ENCODE results near the gene FGFBP1.

Gene FGFBP1

DNA sequence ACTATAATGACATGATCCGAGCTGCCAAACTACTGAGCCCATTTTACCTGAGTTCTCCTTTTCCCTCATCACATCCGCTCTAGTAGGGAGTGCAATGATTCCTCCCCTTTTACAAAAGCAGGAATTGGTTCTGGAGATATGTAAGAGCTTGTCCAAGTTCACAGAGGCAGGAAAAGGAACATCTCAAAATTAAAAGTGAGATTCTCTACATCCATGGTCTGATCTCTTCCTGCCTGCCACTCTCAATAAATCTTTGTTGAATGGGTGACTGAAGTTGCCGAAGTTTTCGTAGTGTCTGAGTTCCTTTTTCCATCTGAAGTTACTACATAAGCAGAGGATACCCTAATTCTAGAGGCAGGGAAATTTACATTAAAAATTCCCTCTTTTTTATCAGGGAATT lies at the start of gene FGFBP1:
Gene FGFBP1, minus strand, starts transcription at position 101 of the 400 bp plus-strand sequence. CDS start 2,108 bp downstream, outside the sequence.
- DNase-seq (ENCODE audit: low read depth): no peak

DNA sequence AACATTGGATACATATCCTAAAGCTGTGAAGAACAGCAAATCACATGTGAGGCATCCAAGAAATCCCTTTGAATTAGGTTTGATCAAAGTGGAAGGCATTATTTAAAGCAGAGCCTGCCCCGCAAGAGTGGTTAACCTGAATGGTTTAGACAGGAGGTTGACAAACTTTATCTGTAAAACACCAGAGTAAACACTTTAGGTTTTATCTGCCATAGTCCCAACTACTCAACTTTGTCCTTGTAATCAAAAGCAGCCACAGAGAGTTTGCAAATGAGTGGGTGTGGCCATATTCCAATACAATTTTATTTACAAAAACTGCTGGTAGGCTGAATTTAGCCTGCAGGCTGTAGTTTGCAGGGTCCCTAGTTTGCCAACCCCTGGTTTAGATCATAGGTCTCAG lies 49.7 kb upstream of the FGFBP1 start:
- no peak for DNase-seq (ENCODE audit: low read depth)

- no peak for DNase-seq (ENCODE audit: low read depth)
Measured at GRCh38 chr4:15986907-15987306, 48.4 kb upstream of the FGFBP1 start.

GRCh38 chr4:15983610-15984009 lies 45.1 kb upstream of the FGFBP1 start:
- DNase-seq (ENCODE audit: low read depth): no peak

DNA sequence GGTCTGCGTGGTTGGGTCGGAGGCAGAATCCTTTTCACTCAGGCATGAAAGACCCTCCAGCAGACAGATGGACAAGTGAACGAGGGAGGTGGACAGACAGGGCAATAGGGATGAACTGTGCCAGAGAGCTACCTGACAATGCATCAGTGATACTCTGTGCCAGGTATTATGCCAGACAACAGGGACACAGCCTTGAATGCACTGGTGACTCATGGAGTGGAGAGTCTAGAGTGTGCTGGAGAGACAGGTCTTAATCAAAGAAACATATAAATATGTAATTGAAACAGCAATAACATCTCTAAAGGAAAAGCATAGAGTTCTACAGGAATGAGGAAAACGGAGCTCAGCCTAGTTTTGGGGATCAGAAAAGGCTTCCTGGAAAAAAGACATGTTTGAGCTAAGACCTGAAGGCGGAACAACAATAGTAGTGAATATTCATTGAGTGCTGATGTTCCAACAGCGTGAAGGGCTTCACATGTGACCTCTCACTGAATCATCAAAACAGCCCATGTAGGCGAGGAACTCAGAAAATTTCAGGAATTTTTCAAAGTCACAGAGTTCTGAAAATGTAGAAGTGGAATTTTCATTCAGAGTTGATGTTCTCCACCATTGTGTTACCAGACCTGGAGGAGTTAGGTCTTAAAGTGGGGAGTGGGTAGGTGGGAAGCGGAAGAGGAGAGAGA lies 44.4 kb upstream of the FGFBP1 start:
- DNase-seq (ENCODE audit: low read depth): no peak

GRCh38 chr4:15976456-15977447 lies 38.2 kb upstream of the FGFBP1 start:
- no peak for DNase-seq (ENCODE audit: low read depth)

- DNase-seq (ENCODE audit: low read depth): no peak
Measured at GRCh38 chr4:15971068-15971801, 32.7 kb upstream of the FGFBP1 start.

- DNase-seq (ENCODE audit: low read depth): no peak
Measured at GRCh38 chr4:15968551-15969300, 30.2 kb upstream of the FGFBP1 start.

GRCh38 chr4:15965325-15965724 lies 26.8 kb upstream of the FGFBP1 start:
- DNase-seq (ENCODE audit: low read depth): no peak

DNA sequence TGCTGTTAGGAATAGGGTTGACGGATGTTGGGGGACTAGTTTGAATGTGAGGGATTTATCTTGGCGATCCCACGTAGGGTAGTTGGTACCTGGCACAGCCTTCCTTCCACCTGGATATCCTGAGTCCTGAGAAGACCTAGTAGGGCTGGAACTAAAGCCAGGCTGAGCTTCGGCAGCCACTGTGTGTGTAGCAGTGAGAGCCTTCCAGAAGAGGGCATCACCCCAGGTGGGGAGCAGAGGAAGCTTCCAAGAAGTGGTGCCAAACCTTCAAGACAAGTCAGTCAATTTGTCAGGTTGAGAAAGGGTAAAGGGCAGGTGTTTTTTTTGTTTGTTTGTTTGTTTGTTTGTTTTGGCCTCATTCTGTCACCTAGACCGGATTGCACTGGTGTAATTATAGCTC lies 25.6 kb upstream of the FGFBP1 start:
- DNase-seq (ENCODE audit: low read depth): no peak

GRCh38 chr4:15963576-15963975 lies 25.0 kb upstream of the FGFBP1 start:
- DNase-seq (ENCODE audit: low read depth): no peak

DNA sequence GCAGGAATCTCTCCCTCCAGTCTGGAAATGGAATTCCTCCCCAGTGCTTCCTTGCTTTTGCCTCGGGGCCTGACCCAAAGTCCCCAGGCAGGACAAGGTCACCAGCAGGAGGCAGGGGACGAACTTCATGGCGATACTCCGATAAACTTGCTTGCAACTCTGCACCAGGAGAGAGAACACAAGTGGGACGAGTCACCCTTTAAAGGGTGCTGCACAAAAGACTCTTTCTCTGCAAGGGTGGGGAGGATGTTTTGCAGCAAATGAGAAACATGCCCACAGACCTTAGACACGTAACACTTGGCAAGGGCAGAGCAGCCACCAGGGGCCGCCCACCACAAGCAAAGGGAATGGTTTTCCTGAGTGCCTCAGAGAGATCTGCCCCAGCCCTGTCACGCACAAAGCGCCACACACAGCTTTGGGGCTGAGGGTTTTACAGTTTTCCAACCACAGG lies 24.5 kb upstream of the FGFBP1 start, which contains the start of gene FGFBP2:
Gene FGFBP2, minus strand, starts transcription at position 175 of the 451 bp plus-strand sequence. Its CDS starts 46 bp downstream, at position 129.
- DNase-seq (ENCODE audit: low read depth): peak; percentile 8

DNA sequence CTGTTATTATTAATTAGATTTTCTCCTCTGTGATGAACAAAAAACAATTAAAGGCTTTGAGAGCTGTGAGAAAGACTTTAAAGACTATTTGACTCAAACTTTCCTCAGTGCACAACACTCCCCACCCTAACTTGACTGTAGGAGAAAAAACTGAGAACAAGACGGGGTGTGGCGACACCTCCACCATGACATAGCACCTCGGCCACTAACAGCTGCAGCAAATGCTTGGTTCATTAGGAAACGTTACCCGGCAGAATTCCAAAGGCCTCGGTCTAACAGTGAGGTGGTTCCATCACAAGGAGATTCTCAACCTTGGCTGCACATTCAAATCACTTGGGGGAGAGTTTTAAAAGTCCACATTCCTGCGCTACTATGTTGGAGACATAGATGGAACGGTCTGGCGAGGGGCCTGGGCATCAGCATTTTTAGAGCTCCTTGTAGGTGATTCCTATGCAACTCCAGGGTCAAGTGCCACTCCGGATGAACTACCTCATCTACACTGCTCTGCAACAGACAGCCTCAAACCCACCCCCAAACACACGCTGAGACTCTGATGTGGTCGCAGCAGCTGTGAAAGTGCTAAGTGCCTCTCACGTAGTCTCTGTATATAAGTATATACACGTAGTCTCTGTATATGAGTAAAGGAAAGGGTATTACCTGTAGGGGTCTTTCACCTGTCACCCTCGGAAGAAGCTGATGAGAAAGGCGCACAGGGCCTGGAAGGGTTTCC lies 23.4 kb upstream of the FGFBP1 start:
- DNase-seq (ENCODE audit: low read depth): no peak

GRCh38 chr4:15958562-15958961 lies 20.0 kb upstream of the FGFBP1 start:
- no peak for DNase-seq (ENCODE audit: low read depth)

GRCh38 chr4:15956179-15956850 lies 17.8 kb upstream of the FGFBP1 start:
- peak; percentile 36 for DNase-seq (ENCODE audit: low read depth)

- no peak for DNase-seq (ENCODE audit: low read depth)
Measured at GRCh38 chr4:15955670-15956069, 17.1 kb upstream of the FGFBP1 start.

- no peak for DNase-seq (ENCODE audit: low read depth)
Measured at GRCh38 chr4:15953625-15954024, 15.1 kb upstream of the FGFBP1 start.

- no peak for DNase-seq (ENCODE audit: low read depth)
Measured at GRCh38 chr4:15951781-15952180, 13.2 kb upstream of the FGFBP1 start.

- DNase-seq (ENCODE audit: low read depth): no peak
Measured at GRCh38 chr4:15948826-15949225, 10.3 kb upstream of the FGFBP1 start.

DNA sequence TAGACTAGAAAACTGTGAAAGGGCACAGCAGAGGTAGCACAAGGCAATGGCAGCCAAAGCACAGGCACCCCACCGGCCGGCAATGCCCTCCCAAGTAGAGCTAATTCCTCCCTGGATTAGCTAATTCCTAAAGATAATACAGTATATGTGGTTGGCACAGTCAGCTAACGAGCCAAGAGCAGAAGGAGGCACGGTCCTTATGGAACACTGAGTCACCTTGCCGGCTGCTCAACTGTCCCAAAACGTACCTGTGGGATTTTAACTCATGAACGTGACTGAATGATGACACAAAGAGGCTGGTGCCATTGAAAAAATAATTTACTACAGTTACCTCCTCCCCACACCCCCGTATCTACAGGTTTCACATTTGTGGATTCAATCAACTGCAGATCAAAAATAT lies 9.1 kb upstream of the FGFBP1 start:
- no peak for DNase-seq (ENCODE audit: low read depth)

All from HS-5 (cell line).